CD4-positive, alpha-beta T cell (primary cell): Measurements from ENCODE around the gene HIVEP3. TPM values are rescaled to one million over a fixed set of nuclear protein-coding genes. Genes with fewer than 3 reads are reported as not detected.
A peak's percentile ranks its signal among the peaks of the same experiment; 100 is the strongest.

Experiments used
- ATAC-seq: fragments of 200-7000 bp; cut with Tn5 transposase; one replicate; pipeline ENCODE4 v1.10.0; 2022; ENCODE audit warnings: mild to moderate bottlenecking; ENCODE audit not compliant: poor library complexity
- CTCF ChIA-PET: fragments of 350-600 bp; sonication (Branson Sonifier 250); formaldehyde crosslinking; loops from one replicate; lab custom pipeline; 2021; ENCODE audit warnings: antibody characterized with exemption, inconsistent platforms; lab: Charles Lee
- POLR2A ChIA-PET: fragments of 350-600 bp; sonication (Branson Sonifier 250); formaldehyde crosslinking; loops from one replicate; lab custom pipeline; 2021; ENCODE audit warnings: antibody characterized with exemption, inconsistent platforms; lab: Charles Lee
- DNase-seq, 14 experiments: peaks; one replicate each; pipeline ENCODE4 v3.0.0-alpha.2; 2013 to 2020; ENCODE audit warnings: mixed read lengths in 2 of 14
- H3K27ac ChIP-seq, 2 donors: one replicate each; pipeline versions ENCODE4 v1.5.1 to v1.7.0; 2013; ENCODE audit warnings: low read length in 2 of 2, low read depth in 1 of 2, mild to moderate bottlenecking in 1 of 2
- H3K27me3 ChIP-seq, 2 experiments: 1 replicate in 1 of 2; 2 replicates in 1 of 2; pipeline versions ENCODE4 v1.6.1 to v1.7.0; 2013; ENCODE audit warnings: low read length in 2 of 2, control low read depth in 1 of 2, mild to moderate bottlenecking in 1 of 2, moderate library complexity in 1 of 2; ENCODE audit not compliant: insufficient read depth in 2 of 2, control insufficient read depth in 1 of 2
- H3K36me3 ChIP-seq: one replicate; pipeline ENCODE4 v1.6.1; 2013; ENCODE audit warnings: low read length, control low read depth; ENCODE audit not compliant: insufficient read depth
- H3K4me1 ChIP-seq: one replicate; pipeline ENCODE4 v1.6.1; 2013; ENCODE audit warnings: low read length, control low read depth; ENCODE audit not compliant: insufficient read depth
- H3K4me3 ChIP-seq: one replicate; pipeline ENCODE4 v1.5.1; 2013; ENCODE audit warnings: mild to moderate bottlenecking, low read length, moderate library complexity
- H3K9me3 ChIP-seq, 2 experiments: 1 replicate in 1 of 2; 2 replicates in 1 of 2; pipeline versions ENCODE4 v1.6.1 to v1.7.0; 2013; ENCODE audit warnings: low read length in 2 of 2, mild to moderate bottlenecking in 2 of 2, control low read depth in 1 of 2, moderate library complexity in 1 of 2; ENCODE audit not compliant: control insufficient read depth in 1 of 2, insufficient read depth in 1 of 2
- H3K27ac Mint-ChIP-seq: one replicate; pipeline ENCODE4 v1.8.0; 2020; ENCODE audit warnings: mixed read lengths
- H3K27me3 Mint-ChIP-seq: one replicate; pipeline ENCODE4 v1.8.0; 2021; ENCODE audit warnings: mixed read lengths
- H3K36me3 Mint-ChIP-seq: one replicate; pipeline ENCODE4 v1.8.0; 2021; ENCODE audit warnings: low read depth, mixed read lengths
- H3K4me1 Mint-ChIP-seq: one replicate; pipeline ENCODE4 v1.8.0; 2021; ENCODE audit warnings: low read depth, mixed read lengths
- H3K4me3 Mint-ChIP-seq: one replicate; pipeline ENCODE4 v1.8.0; 2020; ENCODE audit warnings: mild to moderate bottlenecking, mixed read lengths
- H3K9me3 Mint-ChIP-seq: one replicate; pipeline ENCODE4 v1.8.0; 2020; ENCODE audit warnings: mixed read lengths
- intact Hi-C, 2 experiments: fragments of 100-400 bp; cut with DNase I in 1 of 2; cut with micrococcal nuclease in 1 of 2; formaldehyde crosslinking; loops; one replicate each; pipeline versions ENCODE4 v1.15.1 to v1.9.0; 2023 to 2025; cut with DNase I, micrococcal nuclease
- total RNA-seq, 174 experiments: library from RNA in 2 of 174; stranded (reverse) in 2 of 174; gene quantifications; one replicate each; pipeline ENCODE4 v1.2.3 and lab custom pipeline; 2021 to 2026
- TF ChIP-seq, protein P1 (sequence below): fragments of 200-600 bp; IDR thresholded peaks from one replicate; pipeline ENCODE4 v1.8.0; 2022; ENCODE audit warnings: antibody characterized with exemption, mild to moderate bottlenecking

Gene HIVEP3
- total RNA-seq, 2 experiments from 2014 or later = 5.1 to 5.4 TPM

DNA sequence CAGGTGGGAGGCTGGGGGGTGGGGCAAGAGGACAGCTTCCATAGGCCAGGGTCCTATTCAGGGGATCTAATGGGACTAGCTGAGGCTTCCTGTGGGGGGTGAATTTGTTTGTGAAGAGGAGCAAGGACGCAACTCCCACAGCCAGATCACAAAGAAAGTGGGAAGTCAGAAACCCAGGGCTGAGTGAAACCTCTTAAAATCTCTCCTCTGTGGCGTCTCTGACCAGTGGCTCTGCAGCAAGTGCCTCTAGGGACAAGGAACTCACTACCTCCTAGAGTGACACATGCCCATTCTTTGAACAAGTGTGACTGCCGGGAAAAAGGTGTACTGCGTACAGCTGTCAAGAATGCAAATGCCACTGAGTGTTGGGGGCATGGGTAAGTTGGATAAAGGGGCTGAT lies 187.9 kb downstream of the HIVEP3 start:
- H3K27ac Mint-ChIP-seq = no peak overlapping the region
- H3K27me3 Mint-ChIP-seq = no peaks in the 10 kb centered on the region
- no peak overlapping the region for H3K4me3 ChIP-seq
- CTCF ChIA-PET = no interaction called here
- peaks cover 49% of the 10 kb centered on the region for H3K4me1 ChIP-seq
- H3K9me3 Mint-ChIP-seq = no peaks in the 10 kb centered on the region
- no peaks in the 10 kb centered on the region for H3K27me3 ChIP-seq
- intact Hi-C loops = no loop called here
- DNase-seq = no peak
- TF ChIP-seq, protein P1, sequence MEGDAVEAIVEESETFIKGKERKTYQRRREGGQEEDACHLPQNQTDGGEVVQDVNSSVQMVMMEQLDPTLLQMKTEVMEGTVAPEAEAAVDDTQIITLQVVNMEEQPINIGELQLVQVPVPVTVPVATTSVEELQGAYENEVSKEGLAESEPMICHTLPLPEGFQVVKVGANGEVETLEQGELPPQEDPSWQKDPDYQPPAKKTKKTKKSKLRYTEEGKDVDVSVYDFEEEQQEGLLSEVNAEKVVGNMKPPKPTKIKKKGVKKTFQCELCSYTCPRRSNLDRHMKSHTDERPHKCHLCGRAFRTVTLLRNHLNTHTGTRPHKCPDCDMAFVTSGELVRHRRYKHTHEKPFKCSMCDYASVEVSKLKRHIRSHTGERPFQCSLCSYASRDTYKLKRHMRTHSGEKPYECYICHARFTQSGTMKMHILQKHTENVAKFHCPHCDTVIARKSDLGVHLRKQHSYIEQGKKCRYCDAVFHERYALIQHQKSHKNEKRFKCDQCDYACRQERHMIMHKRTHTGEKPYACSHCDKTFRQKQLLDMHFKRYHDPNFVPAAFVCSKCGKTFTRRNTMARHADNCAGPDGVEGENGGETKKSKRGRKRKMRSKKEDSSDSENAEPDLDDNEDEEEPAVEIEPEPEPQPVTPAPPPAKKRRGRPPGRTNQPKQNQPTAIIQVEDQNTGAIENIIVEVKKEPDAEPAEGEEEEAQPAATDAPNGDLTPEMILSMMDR = no peak
- POLR2A ChIA-PET = no interaction called here
- no peaks in the 10 kb centered on the region for H3K36me3 ChIP-seq
- no peak for ATAC-seq
- no peaks in the 10 kb centered on the region for H3K36me3 Mint-ChIP-seq
- no peak overlapping the region for H3K27ac ChIP-seq
- peaks cover 39% of the 10 kb centered on the region for H3K4me1 Mint-ChIP-seq
- no peak overlapping the region for H3K4me3 Mint-ChIP-seq
- H3K9me3 ChIP-seq = peaks cover 0 to 8% of the 10 kb centered on the region in 2 experiments

GRCh38 chr1:41728403-41729202 lies 190.1 kb downstream of the HIVEP3 start:
- CTCF ChIA-PET = no interaction called here
- ATAC-seq (peak; percentile 24), DNase-seq (peak in 4 of 14 experiments; percentile 5 to 82 (median 44))
- TF ChIP-seq, protein P1 = no peak
- H3K9me3 Mint-ChIP-seq = no peaks in the 10 kb centered on the region
- Histone ChIP-seq H3K36me3 (no peaks in the 10 kb centered on the region), H3K27me3 (no peaks in the 10 kb centered on the region), H3K4me1 (peaks cover 44% of the 10 kb centered on the region), H3K9me3 (peaks cover 0 to 8% of the 10 kb centered on the region in 2 experiments), H3K4me3 (no peak overlapping the region), H3K27ac (no peak overlapping the region)
- H3K4me1 Mint-ChIP-seq = peaks cover 39% of the 10 kb centered on the region
- no peaks in the 10 kb centered on the region for H3K27me3 Mint-ChIP-seq
- H3K4me3 Mint-ChIP-seq = no peak overlapping the region
- POLR2A ChIA-PET = interaction anchor here (1.6 kb wide), 1 partner anchor 163 kb away, joined by 4 read pairs; no protein-coding TSS in a partner anchor
- no peak overlapping the region for H3K27ac Mint-ChIP-seq
- intact Hi-C loops = no loop called here
- H3K36me3 Mint-ChIP-seq = no peaks in the 10 kb centered on the region

DNA sequence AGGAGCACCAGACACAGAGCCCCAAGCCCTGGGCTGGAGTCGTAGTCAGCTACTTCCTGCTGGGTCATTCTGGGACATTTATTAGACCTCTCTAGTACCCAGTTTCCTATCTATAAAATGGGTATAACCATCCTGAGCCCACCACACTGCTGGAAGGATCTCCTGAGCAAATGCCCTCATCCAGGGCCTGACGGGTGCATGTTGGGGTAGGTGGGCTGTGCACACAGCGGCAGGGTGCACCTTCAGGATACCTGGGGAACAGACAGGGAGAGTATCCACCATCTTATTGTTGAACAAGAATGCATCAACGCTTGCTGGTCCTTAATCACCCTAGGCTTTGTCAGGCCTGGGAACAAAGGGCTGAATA lies 191.0 kb downstream of the HIVEP3 start:
- no peaks in the 10 kb centered on the region for H3K36me3 Mint-ChIP-seq
- H3K27me3 Mint-ChIP-seq = no peaks in the 10 kb centered on the region
- H3K4me3 Mint-ChIP-seq = no peak overlapping the region
- TF ChIP-seq, protein P1 = no peak
- no peaks in the 10 kb centered on the region for H3K36me3 ChIP-seq
- ChIA-PET CTCF (interaction anchor here (1.0 kb wide), 1 partner anchor 212 kb away, joined by 3 read pairs; no protein-coding TSS in a partner anchor), POLR2A (interaction anchor here (1.6 kb wide), 1 partner anchor 164 kb away, joined by 4 read pairs; no protein-coding TSS in a partner anchor)
- intact Hi-C loops = no loop called here
- no peak overlapping the region for H3K27ac ChIP-seq
- ATAC-seq (no peak), DNase-seq (no peak)
- H3K4me1 ChIP-seq = peaks cover 44% of the 10 kb centered on the region
- H3K27me3 ChIP-seq = no peaks in the 10 kb centered on the region
- H3K9me3 ChIP-seq = peaks cover 0 to 8% of the 10 kb centered on the region in 2 experiments
- peaks cover 39% of the 10 kb centered on the region for H3K4me1 Mint-ChIP-seq
- no peaks in the 10 kb centered on the region for H3K9me3 Mint-ChIP-seq
- no peak overlapping the region for H3K4me3 ChIP-seq
- H3K27ac Mint-ChIP-seq = no peak overlapping the region
